Measurements from ENCODE around the gene PI4KB.

- TF ChIP-seq CTCF (IDR thresholded peaks at IDR 0.05) (peak in 1 of 3 experiments; percentile 12), POLR2A (IDR thresholded peaks at IDR 0.05; ENCODE audit: low read depth) (peak; percentile 7), EP300 (IDR thresholded peaks at IDR 0.05) (no peak)
Observed at GRCh38 chr1:151327223-151327902, at the start of gene PI4KB.
